Neutrophil (primary cell): ENCODE data around the gene ATG2A.
A peak's percentile ranks its signal among the peaks of the same experiment; 100 is the strongest.

Source experiments
- H3K27ac ChIP-seq: fragments of 200-600 bp; sonication (generic); 2 replicates; pipeline ENCODE4 v1.5.1; 2016; ENCODE audit warnings: mild to moderate bottlenecking, moderate library complexity
- H3K27me3 ChIP-seq: fragments of 200-600 bp; sonication (generic); 2 replicates; pipeline ENCODE4 v1.6.0; 2016; ENCODE audit warnings: mild to moderate bottlenecking
- H3K36me3 ChIP-seq: fragments of 200-600 bp; sonication (generic); 2 replicates; pipeline ENCODE4 v1.5.1; 2017
- H3K4me1 ChIP-seq, 2 experiments: fragments of 200-600 bp in 1 of 2; sonication (generic) in 1 of 2; 1 replicate in 1 of 2; 2 replicates in 1 of 2; pipeline versions ENCODE4 v1.5.1 to v1.6.1; 2013 to 2016; ENCODE audit warnings: low read depth in 1 of 2, low read length in 1 of 2, mild to moderate bottlenecking in 1 of 2, moderate library complexity in 1 of 2; ENCODE audit not compliant: control insufficient read depth in 1 of 2, insufficient read depth in 1 of 2
- H3K4me3 ChIP-seq, 2 experiments: fragments of 200-600 bp in 1 of 2; sonication (generic) in 1 of 2; 1 replicate in 1 of 2; 2 replicates in 1 of 2; pipeline ENCODE4 v1.5.1; 2013 to 2016; ENCODE audit warnings: low read depth in 1 of 2, low read length in 1 of 2, mild to moderate bottlenecking in 1 of 2, moderate library complexity in 1 of 2
- H3K9me3 ChIP-seq: fragments of 200-600 bp; sonication (generic); 2 replicates; pipeline ENCODE4 v1.5.1; 2016
- CTCF ChIP-seq: fragments of 200-600 bp; sonication (generic); IDR thresholded peaks from 2 replicates; pipeline ENCODE4 v1.5.1; 2016; ENCODE audit warnings: antibody characterized with exemption

ATG2A gene

GRCh38 chr11:64951529-64951928 lies 34.5 kb upstream of the ATG2A start:
- H3K27ac ChIP-seq = no peak overlapping the region
- no peak for TF ChIP-seq CTCF
- no peaks in the 10 kb centered on the region for H3K36me3 ChIP-seq
- no peaks in the 10 kb centered on the region for H3K4me1 ChIP-seq
- H3K9me3 ChIP-seq = no peaks in the 10 kb centered on the region
- no peak overlapping the region for H3K4me3 ChIP-seq
- H3K27me3 ChIP-seq = peaks cover 58% of the 10 kb centered on the region

- no peaks in the 10 kb centered on the region for H3K36me3 ChIP-seq
- H3K4me3 ChIP-seq = no peak overlapping the region
- H3K9me3 ChIP-seq = no peaks in the 10 kb centered on the region
- H3K27ac ChIP-seq = no peak overlapping the region
- TF ChIP-seq CTCF = no peak
- H3K4me1 ChIP-seq = no peaks in the 10 kb centered on the region
- H3K27me3 ChIP-seq = peaks cover 66% of the 10 kb centered on the region
Observed at GRCh38 chr11:64947208-64947814, 30.3 kb upstream of the ATG2A start.

GRCh38 chr11:64936539-64936938 lies 19.5 kb upstream of the ATG2A start:
- TF ChIP-seq CTCF = no peak
- no peaks in the 10 kb centered on the region for H3K9me3 ChIP-seq
- H3K4me1 ChIP-seq = peaks cover 7 to 10% of the 10 kb centered on the region in 2 experiments
- H3K27ac ChIP-seq = no peak overlapping the region
- H3K27me3 ChIP-seq = peaks cover 30% of the 10 kb centered on the region
- no peak overlapping the region for H3K4me3 ChIP-seq
- peaks cover 48% of the 10 kb centered on the region for H3K36me3 ChIP-seq

- Histone ChIP-seq H3K27ac (peak within 1 kb of the TSS; percentile 66), H3K9me3 (no peaks in the 10 kb centered on the region), H3K4me1 (peaks cover 7 to 10% of the 10 kb centered on the region in 2 experiments), H3K4me3 (no peak within 1 kb of the TSS), H3K27me3 (peaks cover 23% of the 10 kb centered on the region), H3K36me3 (peaks cover 59% of the 10 kb centered on the region)
- TF ChIP-seq CTCF = no peak
Observed at GRCh38 chr11:64935359-64936081, 18.5 kb upstream of the ATG2A start, which contains the start of gene GPHA2. TSS of gene GPHA2 (minus strand) at chr11:64935893. CDS start at chr11:64935460, 433 bp downstream.

- Histone ChIP-seq H3K27me3 (peaks cover 17% of the 10 kb centered on the region), H3K4me3 (no peak overlapping the region), H3K4me1 (peaks cover 7 to 10% of the 10 kb centered on the region in 2 experiments), H3K36me3 (peaks cover 66% of the 10 kb centered on the region), H3K9me3 (no peaks in the 10 kb centered on the region), H3K27ac (peak overlapping the region; percentile 66)
- no peak for TF ChIP-seq CTCF
Observed at GRCh38 chr11:64934682-64935358, 17.8 kb upstream of the ATG2A start.
